HG03103 (cell line): Measurements from ENCODE around the gene ATP11B.
"Not testable (repeated sequence)": the region's sequence is repeated elsewhere in the genome, so short reads cannot be mapped to it uniquely, and the experiment has no call there.

ENCODE experiments used
- ATAC-seq: cut with Tn5 transposase; IDR thresholded peaks from one replicate; pipeline ENCODE4 v1.9.1; 2021; ENCODE audit warnings: low read depth; ENCODE audit not compliant: unreplicated experiment

ATP11B gene

GRCh38 chr3:182824957-182825356, 31.7 kb downstream of the ATP11B start:
- no peak for ATAC-seq

- no peak for ATAC-seq
Observed at GRCh38 chr3:182829761-182830405, 36.6 kb downstream of the ATP11B start.

- no peak for ATAC-seq
Observed at GRCh38 chr3:182837855-182838454, 44.7 kb downstream of the ATP11B start.

- ATAC-seq: no peak
Observed at GRCh38 chr3:182843478-182843877, 50.2 kb downstream of the ATP11B start.

- no peak for ATAC-seq
Observed at GRCh38 chr3:182848906-182849305, 55.6 kb downstream of the ATP11B start.

GRCh38 chr3:182855076-182855475, 61.8 kb downstream of the ATP11B start:
- no peak for ATAC-seq

DNA sequence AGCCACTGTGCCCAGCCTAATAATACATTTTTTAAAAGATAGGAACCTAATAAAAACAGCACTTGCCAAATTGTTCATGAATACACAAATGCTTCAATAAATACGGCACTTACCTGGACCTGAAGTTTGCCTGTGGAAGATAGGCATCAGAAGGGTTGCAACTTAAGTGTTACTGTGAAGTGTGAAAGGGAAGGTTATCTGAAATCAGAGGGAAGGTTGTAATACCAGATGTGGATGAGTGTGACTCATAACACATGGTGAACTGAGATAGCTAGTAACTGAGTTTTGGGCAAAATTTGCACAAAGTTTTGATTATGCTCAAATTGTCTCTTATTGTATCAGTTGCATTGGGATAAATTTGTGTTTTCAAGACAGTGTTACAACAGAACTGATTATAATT, 68.0 kb downstream of the ATP11B start:
- ATAC-seq: no peak

- no peak for ATAC-seq
Observed at GRCh38 chr3:182862159-182862860, 69.0 kb downstream of the ATP11B start.

DNA sequence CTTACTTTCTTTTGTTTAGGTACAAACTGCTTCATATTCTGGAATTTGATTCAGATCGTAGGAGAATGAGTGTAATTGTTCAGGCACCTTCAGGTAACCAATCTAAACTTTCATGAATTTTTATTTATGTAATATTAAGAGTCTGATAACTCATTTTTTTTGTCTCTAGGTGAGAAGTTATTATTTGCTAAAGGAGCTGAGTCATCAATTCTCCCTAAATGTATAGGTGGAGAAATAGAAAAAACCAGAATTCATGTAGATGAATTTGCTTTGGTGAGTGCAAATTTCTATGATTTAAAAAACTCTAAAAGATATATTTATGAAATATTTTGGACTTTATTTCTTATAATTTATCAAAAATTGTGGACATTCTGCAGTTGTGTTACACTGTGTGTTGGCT, 75.8 kb downstream of the ATP11B start:
- no peak for ATAC-seq

DNA sequence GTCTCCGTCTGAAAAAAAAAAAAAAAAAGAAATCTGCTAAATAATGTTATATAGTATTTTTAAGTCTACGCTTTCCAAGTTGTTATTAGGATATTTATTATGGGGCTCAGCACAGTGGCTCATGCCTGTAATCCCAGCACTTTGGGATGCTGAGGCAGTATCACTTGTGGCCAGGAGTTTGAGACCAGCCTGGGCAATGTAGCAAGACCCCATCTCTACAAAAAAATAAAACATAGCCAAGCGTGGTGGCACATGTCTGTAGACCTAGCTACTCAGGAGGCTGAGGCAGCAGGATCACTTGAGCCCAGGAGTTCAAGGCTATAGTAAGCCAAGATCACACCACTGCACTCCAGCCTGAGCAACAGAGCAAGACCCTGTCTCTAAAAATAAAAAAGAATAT, 77.6 kb downstream of the ATP11B start:
- not testable (repeated sequence) for ATAC-seq

GRCh38 chr3:182879031-182879611, 85.8 kb downstream of the ATP11B start:
- ATAC-seq: no peak

DNA sequence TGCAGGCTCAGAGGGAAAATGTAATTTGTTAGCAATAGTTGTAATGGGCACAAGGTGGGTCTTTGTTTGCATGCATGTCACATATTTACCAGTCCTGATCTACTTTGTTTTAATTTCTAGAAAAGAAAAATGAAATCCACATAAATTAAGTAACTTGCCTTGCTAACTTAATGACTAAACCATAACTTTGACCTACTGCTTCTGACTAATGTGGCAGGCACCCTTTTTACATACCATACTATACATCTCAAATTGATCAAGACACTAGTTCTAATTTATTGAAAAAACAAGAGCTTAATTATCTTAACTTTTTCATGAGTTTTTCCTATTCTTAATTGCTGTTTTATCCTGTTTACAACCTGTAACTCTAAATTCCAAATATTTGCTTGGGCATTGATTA, 93.2 kb downstream of the ATP11B start:
- no peak for ATAC-seq

DNA sequence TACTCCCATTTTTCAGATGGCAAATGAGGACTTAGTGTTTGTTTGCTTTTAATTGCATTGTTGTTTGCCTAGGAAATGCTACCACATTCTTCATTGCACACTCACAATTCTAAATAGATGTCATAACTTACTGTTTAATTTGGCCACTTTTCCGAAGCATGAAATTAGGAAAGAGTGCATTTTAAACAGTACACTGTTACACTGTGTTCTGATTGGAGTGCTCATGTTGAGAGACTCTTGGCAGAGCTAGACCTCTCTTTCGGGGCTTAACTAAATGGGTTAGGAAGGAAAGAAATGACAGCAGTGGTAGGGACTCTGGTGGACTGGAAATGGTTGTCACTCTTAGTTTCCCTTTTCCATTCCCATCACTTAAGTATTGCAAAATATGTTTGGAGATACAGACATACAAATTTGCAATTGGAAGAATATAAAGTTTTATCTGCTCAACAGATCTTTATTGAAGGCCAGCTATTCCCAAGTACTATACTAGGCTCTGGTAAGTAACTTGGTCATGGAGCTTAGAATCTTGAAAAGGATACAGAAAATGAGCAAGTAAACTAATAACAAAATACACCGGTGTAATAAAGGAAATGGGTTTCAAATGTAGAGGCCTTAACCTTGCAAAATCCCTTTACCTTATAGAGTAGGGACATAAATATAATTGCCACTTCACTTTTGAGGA, 96.8 kb downstream of the ATP11B start:
- no peak for ATAC-seq

- no peak for ATAC-seq
Observed at GRCh38 chr3:182891364-182891763, 98.1 kb downstream of the ATP11B start.

GRCh38 chr3:182892226-182892625, 98.9 kb downstream of the ATP11B start:
- no peak for ATAC-seq

DNA sequence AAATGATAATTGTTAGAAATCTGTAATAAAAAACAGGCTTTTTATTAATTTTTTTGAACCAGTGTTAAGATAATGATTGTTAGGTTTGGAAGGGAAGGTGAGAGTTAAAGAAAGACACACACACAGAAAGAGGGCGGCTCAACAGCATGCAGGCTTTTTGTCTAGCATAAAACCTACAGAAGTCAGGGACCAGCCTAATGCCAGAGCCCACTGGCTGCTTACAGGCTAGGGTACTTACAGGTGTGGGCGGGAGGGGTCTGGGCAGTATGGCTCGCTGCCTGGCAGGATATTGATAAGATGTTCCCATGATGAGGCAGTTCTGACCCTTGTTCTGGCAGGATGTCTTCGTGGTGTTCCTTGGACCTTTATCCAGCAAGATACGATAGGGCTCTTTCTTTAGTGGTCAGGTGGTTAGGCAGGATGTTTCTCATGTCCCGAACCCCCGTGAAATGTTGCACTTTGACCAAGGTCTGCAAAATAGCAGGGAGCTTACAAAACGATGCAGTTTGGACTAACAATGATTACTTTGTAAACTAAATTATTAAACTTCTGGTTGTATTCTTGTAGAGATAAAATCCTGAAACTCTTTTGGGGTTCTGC, 102.3 kb downstream of the ATP11B start:
- no peak for ATAC-seq

GRCh38 chr3:182896553-182896952, 103.2 kb downstream of the ATP11B start:
- no peak for ATAC-seq

DNA sequence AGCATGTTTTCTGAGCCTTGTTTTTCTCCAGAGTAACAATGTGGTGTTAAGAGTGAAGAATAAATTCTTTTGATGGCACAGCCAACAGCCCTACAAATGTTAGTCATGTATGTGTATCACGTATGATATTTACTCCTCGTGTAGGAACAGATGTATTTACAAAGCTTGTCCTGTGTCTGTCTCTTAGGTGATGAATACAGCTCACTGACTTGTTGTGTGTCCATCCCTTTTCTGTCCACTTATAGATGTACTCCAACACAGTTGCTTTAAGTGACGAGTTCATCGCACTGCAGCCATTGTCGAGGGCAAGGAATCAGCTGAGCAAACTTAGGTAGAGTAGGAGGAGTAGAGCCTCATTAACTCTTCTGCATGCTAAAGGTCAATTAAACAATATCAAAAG, 108.9 kb downstream of the ATP11B start:
- no peak for ATAC-seq

- no peak for ATAC-seq
Observed at GRCh38 chr3:182904164-182904563, 110.9 kb downstream of the ATP11B start.

GRCh38 chr3:182905623-182906022, 112.3 kb downstream of the ATP11B start:
- ATAC-seq: no peak

DNA sequence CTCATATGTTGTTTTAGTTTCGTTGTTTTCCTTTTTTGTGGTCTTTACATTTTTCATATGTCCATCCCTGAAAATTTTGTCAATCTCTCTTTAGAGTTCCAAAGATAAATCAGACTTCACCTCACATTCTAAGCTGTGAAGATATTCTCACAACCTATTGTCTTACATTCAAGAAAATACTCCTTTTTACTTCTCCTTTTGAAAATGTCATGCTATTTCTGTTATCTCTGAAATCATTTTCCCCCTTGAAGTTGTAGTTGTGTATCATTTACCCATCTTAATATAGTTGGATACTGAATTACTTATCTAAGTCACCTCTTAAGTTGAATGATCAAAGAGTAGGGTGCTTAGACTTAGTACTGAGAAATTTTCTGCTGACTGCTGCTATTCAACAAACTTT, 112.7 kb downstream of the ATP11B start:
- ATAC-seq: no peak
